Activated T-helper 17 cell treated with anti-CD3 and anti-CD28 coated beads, Interleukin-2, amount 50 U/mL, for 72 hours (primary cell): ENCODE results near the gene IL17RB. TPM values are rescaled to one million over a fixed set of nuclear protein-coding genes. Genes with fewer than 3 reads are reported as not detected.
A peak's percentile ranks its signal among the peaks of the same experiment; 100 is the strongest.

Source experiments
- ATAC-seq: fragments of 150-1000 bp; cut with Tn5 transposase; replicated peaks from 2 replicates; pipeline ENCODE4 v1.10.0; 2021; ENCODE audit warnings: mild to moderate bottlenecking, moderate library complexity
- H3K27ac Mint-ChIP-seq: one replicate; pipeline ENCODE4 v1.8.0; 2022; ENCODE audit warnings: mixed read lengths
- H3K27me3 Mint-ChIP-seq: one replicate; pipeline ENCODE4 v1.8.0; 2022; ENCODE audit warnings: mixed read lengths
- H3K36me3 Mint-ChIP-seq: one replicate; pipeline ENCODE4 v1.8.0; 2022; ENCODE audit warnings: low read depth, mild to moderate bottlenecking, mixed read lengths
- H3K4me1 Mint-ChIP-seq: one replicate; pipeline ENCODE4 v1.8.0; 2022; ENCODE audit warnings: mixed read lengths
- H3K4me3 Mint-ChIP-seq: one replicate; pipeline ENCODE4 v1.8.0; 2022; ENCODE audit warnings: mild to moderate bottlenecking, mixed read lengths
- H3K9me3 Mint-ChIP-seq: one replicate; pipeline ENCODE4 v1.8.0; 2022; ENCODE audit warnings: mixed read lengths
- total RNA-seq, 2 donors: library from RNA; stranded (reverse); gene quantifications; one replicate each; pipeline ENCODE4 v1.2.3, GENCODE V29; 2022

Gene IL17RB
- total RNA-seq: 1 to 10 TPM; 1.8 to 2.6 TPM

DNA sequence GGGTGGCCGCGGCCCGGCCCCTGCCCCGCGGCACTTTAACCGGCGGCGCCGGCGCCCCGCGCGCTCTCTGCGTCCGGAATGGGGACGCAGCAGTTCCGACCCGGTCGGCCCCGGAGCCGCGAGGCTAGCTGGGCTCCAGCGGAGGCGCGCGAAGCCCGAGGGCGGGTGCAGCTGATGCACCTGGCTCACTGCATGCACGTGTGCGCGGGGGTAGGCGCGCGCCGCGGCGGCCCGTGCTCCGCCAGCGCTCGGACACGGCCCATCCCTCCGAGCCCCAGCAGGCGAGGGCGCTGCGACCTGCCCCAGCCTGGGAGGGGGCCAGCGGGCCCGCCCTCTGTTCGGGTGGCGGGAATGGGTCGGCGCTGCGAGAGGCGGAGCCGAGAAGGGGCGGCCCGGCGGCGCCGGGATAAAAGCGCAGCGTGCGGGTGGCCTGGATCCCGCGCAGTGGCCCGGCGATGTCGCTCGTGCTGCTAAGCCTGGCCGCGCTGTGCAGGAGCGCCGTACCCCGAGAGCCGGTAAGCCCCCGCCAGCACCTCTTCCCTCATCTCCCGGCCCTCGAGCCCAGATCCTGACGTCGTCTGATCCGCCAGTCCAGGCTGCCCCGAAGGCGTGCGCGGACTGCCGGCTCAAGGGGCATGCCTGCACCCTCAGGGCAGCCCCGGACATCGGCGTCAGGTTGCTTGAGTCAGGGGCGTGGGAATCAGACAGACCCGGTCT lies at the start of gene IL17RB, which contains the start of gene CHDH:
Gene IL17RB, plus strand, starts transcription at position 435 of the 717 bp plus-strand sequence. Its CDS starts 21 bp downstream, at position 456.
Gene CHDH, minus strand, starts transcription at position 286 of the 717 bp plus-strand sequence. CDS start 22,411 bp downstream, outside the sequence.
- no peaks in the 10 kb centered on the region for H3K4me1 Mint-ChIP-seq
- H3K27ac Mint-ChIP-seq: no peak within 1 kb of the TSS
- peak; percentile 62 for ATAC-seq
- no peaks in the 10 kb centered on the region for H3K36me3 Mint-ChIP-seq
- no peaks in the 10 kb centered on the region for H3K9me3 Mint-ChIP-seq
- peaks cover 30% of the 10 kb centered on the region for H3K27me3 Mint-ChIP-seq
- peak within 1 kb of the TSS; percentile 63 for H3K4me3 Mint-ChIP-seq

GRCh38 chr3:53798144-53798543 lies 48.2 kb upstream of the IL17RB start:
- no peak overlapping the region for H3K4me3 Mint-ChIP-seq
- no peak overlapping the region for H3K27ac Mint-ChIP-seq
- ATAC-seq: no peak

GRCh38 chr3:53799338-53799865 lies 47.0 kb upstream of the IL17RB start:
- H3K9me3 Mint-ChIP-seq: no peaks in the 10 kb centered on the region
- no peak for ATAC-seq
- no peak overlapping the region for H3K27ac Mint-ChIP-seq
- H3K27me3 Mint-ChIP-seq: peaks cover 4% of the 10 kb centered on the region
- H3K4me1 Mint-ChIP-seq: no peaks in the 10 kb centered on the region
- no peak overlapping the region for H3K4me3 Mint-ChIP-seq
- no peaks in the 10 kb centered on the region for H3K36me3 Mint-ChIP-seq

More at GRCh38 chr3:53798144-53798543, 48.2 kb upstream of the IL17RB start:
- H3K9me3 Mint-ChIP-seq: no peaks in the 10 kb centered on the region
- H3K27me3 Mint-ChIP-seq: peaks cover 4% of the 10 kb centered on the region
- no peaks in the 10 kb centered on the region for H3K36me3 Mint-ChIP-seq
- no peaks in the 10 kb centered on the region for H3K4me1 Mint-ChIP-seq

DNA sequence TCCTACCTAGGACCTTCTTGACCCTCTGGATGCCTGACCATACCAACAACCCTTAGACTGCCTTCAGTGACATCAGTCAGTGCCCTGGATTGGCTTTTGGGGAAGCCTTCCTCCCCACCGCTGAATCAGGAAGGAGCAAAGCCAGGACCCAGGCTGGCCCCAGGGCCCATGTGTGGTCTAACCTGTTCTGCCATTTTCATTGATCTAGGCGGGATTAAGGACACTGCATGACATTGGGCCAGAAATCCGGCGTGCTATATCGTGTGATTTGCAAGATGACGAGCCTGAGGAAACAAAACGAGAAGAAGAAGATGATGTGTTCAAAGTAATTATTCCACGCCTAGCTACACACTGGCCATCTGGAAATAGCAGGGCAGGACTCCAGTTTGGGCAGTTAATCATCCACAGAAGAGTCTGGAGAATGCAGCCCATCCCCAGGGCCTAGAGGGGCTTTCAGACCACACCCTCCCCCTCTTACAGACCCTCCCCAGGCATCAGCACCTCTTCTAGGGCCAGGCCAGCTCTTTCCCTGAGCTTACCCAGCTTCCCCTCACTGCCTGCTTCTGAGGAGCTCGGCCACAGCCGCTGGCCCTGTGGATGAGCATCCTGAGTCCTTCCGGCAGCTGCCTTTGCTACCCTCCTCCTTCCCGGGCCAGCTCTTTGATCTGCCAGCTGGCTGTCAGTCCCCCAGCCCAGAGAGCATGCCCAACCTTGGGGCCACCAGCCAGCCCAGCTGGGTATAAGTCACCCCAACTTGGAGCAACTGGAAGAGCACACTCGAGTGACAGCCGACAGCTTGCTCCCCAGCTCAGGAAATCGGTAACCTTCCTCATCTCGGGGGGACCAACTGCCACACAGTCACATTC lies 46.1 kb upstream of the IL17RB start:
- H3K9me3 Mint-ChIP-seq: no peaks in the 10 kb centered on the region
- no peak for ATAC-seq
- H3K27ac Mint-ChIP-seq: no peak overlapping the region
- no peaks in the 10 kb centered on the region for H3K36me3 Mint-ChIP-seq
- H3K27me3 Mint-ChIP-seq: peaks cover 4% of the 10 kb centered on the region
- no peaks in the 10 kb centered on the region for H3K4me1 Mint-ChIP-seq
- H3K4me3 Mint-ChIP-seq: no peak overlapping the region

GRCh38 chr3:53801319-53801718 lies 45.0 kb upstream of the IL17RB start:
- H3K4me3 Mint-ChIP-seq: no peak overlapping the region
- no peak overlapping the region for H3K27ac Mint-ChIP-seq
- no peaks in the 10 kb centered on the region for H3K27me3 Mint-ChIP-seq
- ATAC-seq: no peak
- H3K36me3 Mint-ChIP-seq: no peaks in the 10 kb centered on the region
- H3K9me3 Mint-ChIP-seq: no peaks in the 10 kb centered on the region
- H3K4me1 Mint-ChIP-seq: no peaks in the 10 kb centered on the region

DNA sequence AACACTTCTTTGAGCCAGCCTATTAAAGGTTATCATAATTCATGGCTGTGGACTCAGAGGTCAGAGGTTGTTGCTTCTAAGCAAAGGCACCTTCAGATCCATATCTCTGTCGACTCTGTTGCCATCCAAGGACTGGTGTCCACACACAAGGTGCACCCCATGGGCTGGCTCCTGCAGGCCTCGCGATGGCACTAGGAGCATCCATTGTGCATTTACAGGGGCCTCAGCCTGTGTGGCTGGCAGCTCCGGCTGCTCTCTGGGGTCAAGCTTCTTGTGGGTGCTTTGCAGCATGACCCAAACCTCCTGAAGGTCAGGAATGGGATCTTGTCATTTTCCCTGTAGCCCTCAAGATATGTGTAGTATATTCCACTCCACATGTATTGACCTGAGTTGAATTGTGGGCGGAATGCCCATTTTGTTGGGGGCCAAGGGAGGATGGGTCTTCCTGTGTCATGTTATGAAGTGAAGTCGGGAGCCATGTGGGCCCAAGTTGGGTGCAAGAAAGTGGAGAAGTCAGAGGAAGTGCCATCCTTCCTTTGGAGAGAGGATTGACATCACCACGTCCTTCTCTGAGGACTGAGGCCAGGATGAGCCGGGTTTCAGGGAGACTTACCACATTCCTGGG lies 44.0 kb upstream of the IL17RB start:
- Mint-ChIP-seq H3K27ac (no peak overlapping the region), H3K9me3 (no peaks in the 10 kb centered on the region), H3K4me3 (no peak overlapping the region), H3K4me1 (no peaks in the 10 kb centered on the region), H3K27me3 (peaks cover 5% of the 10 kb centered on the region), H3K36me3 (no peaks in the 10 kb centered on the region)
- ATAC-seq: no peak

GRCh38 chr3:53803124-53803815 lies 43.1 kb upstream of the IL17RB start:
- Mint-ChIP-seq H3K27ac (no peak overlapping the region), H3K9me3 (no peaks in the 10 kb centered on the region), H3K36me3 (no peaks in the 10 kb centered on the region), H3K4me1 (no peaks in the 10 kb centered on the region), H3K27me3 (peaks cover 9% of the 10 kb centered on the region), H3K4me3 (no peak overlapping the region)
- ATAC-seq: no peak

- Mint-ChIP-seq H3K36me3 (no peaks in the 10 kb centered on the region), H3K9me3 (no peaks in the 10 kb centered on the region), H3K27ac (no peak overlapping the region), H3K4me1 (no peaks in the 10 kb centered on the region), H3K4me3 (no peak overlapping the region), H3K27me3 (peaks cover 12% of the 10 kb centered on the region)
- no peak for ATAC-seq
These were observed 42.3 kb upstream of the IL17RB start for GRCh38 chr3:53803816-53804695.

GRCh38 chr3:53804697-53805462 lies 41.5 kb upstream of the IL17RB start:
- H3K36me3 Mint-ChIP-seq: no peaks in the 10 kb centered on the region
- no peak overlapping the region for H3K4me3 Mint-ChIP-seq
- no peak for ATAC-seq
- H3K27me3 Mint-ChIP-seq: peaks cover 12% of the 10 kb centered on the region
- H3K9me3 Mint-ChIP-seq: no peaks in the 10 kb centered on the region
- no peaks in the 10 kb centered on the region for H3K4me1 Mint-ChIP-seq
- H3K27ac Mint-ChIP-seq: no peak overlapping the region

DNA sequence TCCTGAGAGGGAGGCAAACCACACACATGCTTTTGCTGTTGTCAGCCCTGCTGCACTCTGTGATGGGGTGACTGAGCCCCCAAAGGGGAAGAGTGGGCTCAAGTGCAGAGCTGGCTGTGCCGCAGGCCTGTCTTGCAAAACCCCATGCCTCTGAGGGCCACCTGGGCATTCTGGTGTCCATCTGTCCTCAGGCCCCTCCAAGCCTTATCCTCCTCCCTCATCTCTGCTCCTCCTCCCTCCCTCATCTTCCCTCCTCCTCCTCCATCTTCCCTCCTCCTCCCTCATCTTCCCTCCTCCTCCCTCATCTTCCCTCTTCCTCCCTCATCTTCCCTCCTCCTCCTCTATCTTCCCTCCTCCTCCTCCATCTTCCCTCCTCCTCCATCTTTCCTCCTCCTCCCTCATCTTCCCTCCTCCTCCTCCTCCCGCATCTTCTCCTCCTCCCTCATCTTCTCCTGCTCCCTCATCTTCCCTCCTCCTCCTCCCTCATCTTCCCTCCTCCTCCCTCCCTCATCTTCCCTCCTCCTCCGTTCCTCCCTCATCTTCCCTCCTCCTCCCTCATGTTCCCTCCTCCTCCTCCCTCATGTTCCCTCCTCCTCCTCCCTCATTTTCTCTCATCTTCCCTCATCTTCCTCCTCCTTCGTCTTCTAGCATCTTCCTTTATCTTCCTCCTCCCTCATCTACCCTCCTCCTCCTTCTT lies 40.8 kb upstream of the IL17RB start:
- no peak overlapping the region for H3K4me3 Mint-ChIP-seq
- peaks cover 12% of the 10 kb centered on the region for H3K27me3 Mint-ChIP-seq
- no peak overlapping the region for H3K27ac Mint-ChIP-seq
- H3K36me3 Mint-ChIP-seq: no peaks in the 10 kb centered on the region
- ATAC-seq: no peak
- H3K4me1 Mint-ChIP-seq: no peaks in the 10 kb centered on the region
- no peaks in the 10 kb centered on the region for H3K9me3 Mint-ChIP-seq

DNA sequence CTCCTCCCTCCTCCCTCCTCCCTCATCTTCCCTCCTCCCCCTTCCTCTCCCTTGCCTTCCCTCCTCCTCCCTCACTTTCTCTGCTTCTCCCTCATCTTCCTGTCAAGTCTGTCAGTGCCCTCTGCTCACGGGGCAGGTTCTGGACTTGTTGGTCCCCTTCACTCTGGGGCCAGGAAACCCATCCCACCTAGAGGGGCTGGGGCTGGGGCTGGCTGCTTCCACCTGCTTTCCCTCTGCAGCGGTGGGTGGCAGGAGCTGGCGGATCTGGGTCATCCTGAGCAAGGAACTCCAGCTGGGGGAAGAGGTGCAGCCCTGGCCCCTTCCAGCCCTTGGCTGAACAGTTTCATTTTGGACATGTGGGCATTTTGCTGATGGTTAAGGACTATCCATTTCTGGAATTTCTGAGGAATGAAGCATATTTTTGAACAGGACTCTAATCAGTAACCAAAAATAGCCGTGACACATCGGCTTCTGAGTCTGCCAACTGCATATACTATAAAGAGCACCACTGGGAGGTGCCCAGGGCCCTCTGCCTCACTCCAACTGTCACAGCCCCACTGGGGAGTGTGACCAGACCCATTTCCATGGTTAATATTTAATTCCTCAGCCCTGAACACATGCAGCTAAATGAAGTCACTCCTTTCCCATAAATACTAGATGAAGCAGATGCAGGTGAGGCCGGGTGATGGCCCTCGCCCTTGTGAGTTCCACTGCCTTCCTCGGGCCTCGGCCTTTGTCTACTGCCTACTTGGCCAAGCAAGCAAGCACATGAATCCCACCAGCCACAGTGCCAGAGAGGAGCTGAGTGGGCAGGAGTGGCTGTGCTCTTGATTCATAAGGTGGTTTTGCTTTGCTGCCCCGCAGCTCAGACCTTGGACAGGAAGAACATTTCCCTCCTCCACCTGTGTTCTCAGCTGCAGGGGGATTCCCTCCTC lies 39.9 kb upstream of the IL17RB start:
- no peaks in the 10 kb centered on the region for H3K4me1 Mint-ChIP-seq
- H3K4me3 Mint-ChIP-seq: no peak overlapping the region
- H3K27me3 Mint-ChIP-seq: peaks cover 12% of the 10 kb centered on the region
- no peaks in the 10 kb centered on the region for H3K36me3 Mint-ChIP-seq
- H3K27ac Mint-ChIP-seq: no peak overlapping the region
- no peak for ATAC-seq
- H3K9me3 Mint-ChIP-seq: no peaks in the 10 kb centered on the region
